HEK293 (cell line): Measurements from ENCODE around the gene AP1AR.

Experiments
- KLF1 ChIP-seq: fragments of 450-650 bp; formaldehyde crosslinking; IDR thresholded peaks from 2 replicates; pipeline ENCODE4 v1.5.1; 2016; ENCODE audit warnings: missing biosample characterization, missing genetic modification characterization
- MYNN ChIP-seq: fragments of 450-650 bp; formaldehyde crosslinking; IDR thresholded peaks from 2 replicates; pipeline ENCODE4 v1.5.1; 2016; ENCODE audit warnings: missing biosample characterization, missing genetic modification characterization, borderline replicate concordance
- ZNF169 ChIP-seq: fragments of 450-650 bp; formaldehyde crosslinking; IDR thresholded peaks from 2 replicates; pipeline ENCODE4 v1.5.1; 2016; ENCODE audit warnings: missing biosample characterization, missing genetic modification characterization

GRCh38 chr4:112238833-112239232 is 7.2 kb downstream of the AP1AR start:
- TF ChIP-seq KLF1 (no peak), ZNF169 (tag by site-specific recombination) (no peak), MYNN (no peak)
